ENCODE measurements around the gene PYGB.
"Not testable (repeated sequence)": the region's sequence is repeated elsewhere in the genome, so short reads cannot be mapped to it uniquely, and the experiment has no call there.

The PYGB gene

DNA sequence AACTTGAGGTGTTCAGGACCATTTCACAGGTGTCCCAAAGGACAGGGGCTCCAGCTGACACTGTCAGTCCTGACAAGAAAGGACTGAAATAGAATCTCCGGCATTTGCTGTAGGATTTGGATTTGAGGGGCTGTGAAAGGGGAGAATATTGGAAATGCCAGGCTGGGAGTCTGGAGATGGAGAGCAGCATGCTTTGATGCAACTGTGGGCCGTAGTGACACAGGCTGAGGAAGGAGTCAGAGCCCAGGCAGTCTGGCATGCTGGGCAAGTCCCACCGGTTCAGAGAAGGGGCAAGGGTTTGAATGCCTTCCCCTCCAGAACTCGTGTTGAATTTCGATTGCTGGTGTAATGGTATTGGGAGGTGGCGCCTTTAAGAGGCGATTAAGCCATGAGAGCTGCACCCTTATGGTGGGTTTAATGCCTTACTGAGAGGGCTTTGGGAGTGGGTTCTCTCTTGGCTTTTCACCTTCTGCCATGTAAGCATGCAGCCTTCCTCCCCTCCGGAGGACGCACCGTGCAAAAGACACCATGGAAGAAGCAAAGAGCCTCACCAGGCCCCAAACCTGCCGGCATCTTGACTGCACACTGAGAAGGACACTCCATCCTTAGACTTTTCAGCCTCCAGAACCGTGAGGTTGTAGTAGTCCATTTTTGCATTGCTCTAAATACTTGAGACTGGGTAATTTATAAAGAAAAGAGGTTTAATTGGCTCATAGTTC lies 9.4 kb upstream of the PYGB start:
- Histone ChIP-seq H3K4me3 (ENCODE audit: control insufficient read depth in 1 of 7, extremely low read depth in 1 of 7, insufficient read depth in 4 of 7, low read depth in 2 of 7, low read length in 6 of 7) (no peak overlapping the region), H3K27ac (ENCODE audit: insufficient read depth in 1 of 2, low read depth in 1 of 2, low read length in 2 of 2, poor library complexity in 1 of 2, severe bottlenecking in 2 of 2) (no peak overlapping the region), H3K36me3 (ENCODE audit: control insufficient read depth in 4 of 4, insufficient read depth in 4 of 4, low read length in 3 of 4) (no peaks in the 10 kb centered on the region), H3K4me1 (ENCODE audit: control extremely low read depth in 1 of 4, control insufficient read depth in 4 of 4, insufficient read depth in 4 of 4, low read length in 3 of 4) (no peaks in the 10 kb centered on the region), H3K9me3 (ENCODE audit: control extremely low read depth in 1 of 5, control insufficient read depth in 4 of 5, insufficient read depth in 2 of 5, low read depth in 1 of 5, low read length in 4 of 5) (peaks cover 0 to 1% (median 0%) of the 10 kb centered on the region in 5 experiments), H3K27me3 (replicated peaks in 2 of 5; ENCODE audit: control insufficient read depth in 4 of 5, insufficient read depth in 5 of 5, low read length in 4 of 5) (peaks cover 0 to 8% (median 2%) of the 10 kb centered on the region in 5 experiments)
- POLR2A ChIA-PET, result no interaction called here
- 95% methylated on average over 9 of the region's 12 CpGs for WGBS (ENCODE audit: insufficient coverage)
- CTCF ChIA-PET, result interaction anchor here (1.2 kb wide), 1 partner anchor 8 kb away, joined by 3 read pairs; no protein-coding TSS in a partner anchor
- DNase-seq, result no peak

DNA sequence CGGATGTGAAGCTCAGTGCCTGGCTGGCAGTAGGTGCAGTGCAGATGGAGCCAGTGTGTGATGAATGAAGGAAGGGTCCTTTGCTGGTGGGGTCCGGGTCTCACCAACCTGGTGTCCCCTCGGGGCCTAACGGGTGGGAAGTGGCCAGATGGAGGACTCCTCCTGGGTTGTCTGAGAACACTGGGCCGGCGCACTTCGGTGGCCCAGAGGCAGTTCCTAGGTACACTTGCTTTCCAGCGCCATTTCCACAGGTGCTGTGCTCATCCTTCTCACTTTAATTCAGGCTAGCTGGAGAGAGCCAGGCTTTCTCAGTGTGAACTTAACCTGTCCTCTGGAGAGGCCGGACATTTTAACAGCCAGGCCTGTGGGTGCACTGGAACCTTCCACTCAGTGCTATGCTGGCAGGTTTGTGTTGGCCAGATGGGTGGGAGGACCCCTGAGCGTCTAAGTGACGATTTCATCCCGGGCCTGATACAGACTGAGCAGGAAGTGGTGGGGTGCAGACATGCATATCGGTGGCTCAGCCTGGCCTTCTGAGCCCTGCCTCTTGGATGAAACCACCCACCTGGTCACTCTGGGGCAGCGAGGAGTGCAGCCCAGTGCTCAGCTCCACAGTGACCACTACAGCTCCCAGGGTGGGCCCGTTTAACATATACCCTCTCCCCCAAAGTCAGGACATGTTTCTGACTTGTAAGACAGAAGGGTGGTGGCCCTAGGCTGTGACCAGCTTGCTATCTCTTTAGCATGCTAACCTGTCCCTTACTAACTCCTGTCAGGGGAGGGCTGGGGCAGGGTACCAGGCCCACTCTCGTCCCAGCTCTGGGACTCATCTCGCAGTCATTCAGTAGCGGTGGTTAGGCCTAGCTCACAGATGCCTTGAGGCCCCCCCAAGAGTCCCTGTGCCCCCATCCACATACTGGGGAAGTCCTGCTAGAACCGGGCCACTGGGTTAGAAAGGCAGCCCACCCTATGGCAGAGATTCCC lies 8.2 kb upstream of the PYGB start:
- H3K4me3 ChIP-seq (ENCODE audit: control insufficient read depth in 1 of 7, extremely low read depth in 1 of 7, insufficient read depth in 4 of 7, low read depth in 2 of 7, low read length in 6 of 7), result no peak overlapping the region
- peaks cover 0 to 8% (median 2%) of the 10 kb centered on the region in 5 experiments for H3K27me3 ChIP-seq (replicated peaks in 2 of 5; ENCODE audit: control insufficient read depth in 4 of 5, insufficient read depth in 5 of 5, low read length in 4 of 5)
- peaks cover 0 to 6% (median 0%) of the 10 kb centered on the region in 5 experiments for H3K9me3 ChIP-seq (ENCODE audit: control extremely low read depth in 1 of 5, control insufficient read depth in 4 of 5, insufficient read depth in 2 of 5, low read depth in 1 of 5, low read length in 4 of 5)
- H3K36me3 ChIP-seq (ENCODE audit: control insufficient read depth in 4 of 4, insufficient read depth in 4 of 4, low read length in 3 of 4), result no peaks in the 10 kb centered on the region
- no peak for DNase-seq
- ChIA-PET CTCF (no interaction called here), POLR2A (no interaction called here)
- 95% methylated on average over 14 of the region's 19 CpGs for WGBS (ENCODE audit: insufficient coverage)
- H3K4me1 ChIP-seq (ENCODE audit: control extremely low read depth in 1 of 4, control insufficient read depth in 4 of 4, insufficient read depth in 4 of 4, low read length in 3 of 4), result no peaks in the 10 kb centered on the region
- no peak overlapping the region for H3K27ac ChIP-seq (ENCODE audit: insufficient read depth in 1 of 2, low read depth in 1 of 2, low read length in 2 of 2, poor library complexity in 1 of 2, severe bottlenecking in 2 of 2)

DNA sequence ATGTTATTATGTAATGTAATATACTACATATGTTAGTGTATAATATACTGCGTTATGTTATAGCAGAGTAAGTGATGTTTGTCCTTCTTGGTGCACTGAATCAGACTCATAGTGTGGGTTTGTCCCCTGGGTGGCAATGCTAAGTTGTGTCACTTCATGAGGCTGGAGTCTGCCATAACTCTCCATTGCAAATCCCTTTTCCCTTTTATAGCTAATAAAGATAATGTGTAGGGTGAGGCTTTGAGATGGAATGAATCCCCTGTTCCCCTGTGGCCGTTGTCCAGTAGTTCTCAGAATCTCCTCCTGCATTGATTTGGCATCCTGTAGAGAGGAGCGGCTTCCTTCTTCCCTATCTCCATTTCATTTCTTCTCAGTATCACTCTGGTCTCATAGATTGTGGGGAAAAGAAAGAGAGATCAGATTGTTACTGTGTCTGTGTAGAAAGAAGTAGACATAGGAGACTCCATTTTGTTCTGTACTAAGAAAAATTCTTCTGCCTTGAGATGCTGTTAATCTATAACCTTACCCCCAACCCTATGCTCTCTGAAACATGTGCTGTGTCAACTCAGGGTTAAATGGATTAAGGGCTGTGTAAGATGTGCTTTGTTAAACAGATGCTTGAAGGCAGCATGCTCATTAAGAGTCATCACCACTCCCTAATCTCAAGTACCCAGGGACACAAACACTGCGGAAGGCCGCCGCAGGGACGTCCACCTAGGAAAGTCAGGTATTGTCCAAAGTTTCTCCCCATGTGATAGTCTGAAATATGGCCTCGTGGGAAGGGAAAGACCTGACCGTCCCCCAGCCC lies 6.8 kb upstream of the PYGB start:
- H3K36me3 ChIP-seq (ENCODE audit: control insufficient read depth in 4 of 4, insufficient read depth in 4 of 4, low read length in 3 of 4); H3K9me3 ChIP-seq (ENCODE audit: control extremely low read depth in 1 of 5, control insufficient read depth in 4 of 5, insufficient read depth in 2 of 5, low read depth in 1 of 5, low read length in 4 of 5); H3K27me3 ChIP-seq (replicated peaks in 2 of 5; ENCODE audit: control insufficient read depth in 4 of 5, insufficient read depth in 5 of 5, low read length in 4 of 5); POLR2A ChIA-PET; H3K4me3 ChIP-seq (ENCODE audit: control insufficient read depth in 1 of 7, extremely low read depth in 1 of 7, insufficient read depth in 4 of 7, low read depth in 2 of 7, low read length in 6 of 7); H3K4me1 ChIP-seq (ENCODE audit: control extremely low read depth in 1 of 4, control insufficient read depth in 4 of 4, insufficient read depth in 4 of 4, low read length in 3 of 4); H3K27ac ChIP-seq (ENCODE audit: insufficient read depth in 1 of 2, low read depth in 1 of 2, low read length in 2 of 2, poor library complexity in 1 of 2, severe bottlenecking in 2 of 2); DNase-seq; CTCF ChIA-PET: not testable (repeated sequence)
- WGBS (ENCODE audit: insufficient coverage), result 96% methylated on average over 4 of the region's 9 CpGs

DNA sequence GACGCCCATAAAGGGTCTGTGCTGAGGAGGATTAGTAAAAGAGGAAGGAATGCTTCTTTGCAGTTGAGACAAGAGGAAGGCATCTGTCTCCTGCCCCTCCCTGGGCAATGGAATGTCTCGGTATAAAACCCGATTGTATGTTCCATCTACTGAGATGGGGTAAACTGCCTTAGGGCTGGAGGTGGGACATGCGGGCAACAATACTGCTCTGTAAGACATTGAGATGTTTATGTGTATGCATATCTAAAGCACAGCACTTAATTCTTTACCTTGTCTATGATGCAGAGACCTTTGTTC lies 6.3 kb upstream of the PYGB start:
- H3K4me3 ChIP-seq (ENCODE audit: control insufficient read depth in 1 of 7, extremely low read depth in 1 of 7, insufficient read depth in 4 of 7, low read depth in 2 of 7, low read length in 6 of 7); POLR2A ChIA-PET: not testable (repeated sequence)

GRCh38 chr20:25242231-25242630 lies 5.7 kb upstream of the PYGB start:
- CTCF ChIA-PET, result no interaction called here
- 91% methylated on average over 10 of the region's 10 CpGs for WGBS (ENCODE audit: insufficient coverage)
- Histone ChIP-seq H3K9me3 (ENCODE audit: control extremely low read depth in 1 of 5, control insufficient read depth in 4 of 5, insufficient read depth in 2 of 5, low read depth in 1 of 5, low read length in 4 of 5) (peaks cover 0 to 6% (median 0%) of the 10 kb centered on the region in 5 experiments), H3K4me3 (ENCODE audit: control insufficient read depth in 1 of 7, extremely low read depth in 1 of 7, insufficient read depth in 4 of 7, low read depth in 2 of 7, low read length in 6 of 7) (no peak overlapping the region), H3K27me3 (replicated peaks in 2 of 5; ENCODE audit: control insufficient read depth in 4 of 5, insufficient read depth in 5 of 5, low read length in 4 of 5) (peaks cover 0 to 4% (median 2%) of the 10 kb centered on the region in 5 experiments), H3K27ac (ENCODE audit: insufficient read depth in 1 of 2, low read depth in 1 of 2, low read length in 2 of 2, poor library complexity in 1 of 2, severe bottlenecking in 2 of 2) (no peak overlapping the region), H3K4me1 (ENCODE audit: control extremely low read depth in 1 of 4, control insufficient read depth in 4 of 4, insufficient read depth in 4 of 4, low read length in 3 of 4) (peaks cover 0 to 5% (median 3%) of the 10 kb centered on the region in 4 experiments), H3K36me3 (ENCODE audit: control insufficient read depth in 4 of 4, insufficient read depth in 4 of 4, low read length in 3 of 4) (no peaks in the 10 kb centered on the region)
- no peak for DNase-seq
- POLR2A ChIA-PET, result no interaction called here

More for the DNA sequence above, 6.3 kb upstream of the PYGB start:
- CTCF ChIA-PET; DNase-seq; H3K27me3 ChIP-seq (replicated peaks in 2 of 5; ENCODE audit: control insufficient read depth in 4 of 5, insufficient read depth in 5 of 5, low read length in 4 of 5); H3K27ac ChIP-seq (ENCODE audit: insufficient read depth in 1 of 2, low read depth in 1 of 2, low read length in 2 of 2, poor library complexity in 1 of 2, severe bottlenecking in 2 of 2); H3K9me3 ChIP-seq (ENCODE audit: control extremely low read depth in 1 of 5, control insufficient read depth in 4 of 5, insufficient read depth in 2 of 5, low read depth in 1 of 5, low read length in 4 of 5); H3K4me1 ChIP-seq (ENCODE audit: control extremely low read depth in 1 of 4, control insufficient read depth in 4 of 4, insufficient read depth in 4 of 4, low read length in 3 of 4); H3K36me3 ChIP-seq (ENCODE audit: control insufficient read depth in 4 of 4, insufficient read depth in 4 of 4, low read length in 3 of 4): not testable (repeated sequence)
- no CpG with 5 or more reads among the region's 4 CpGs for whole genome bisulfite sequencing (ENCODE audit: insufficient coverage)

DNA sequence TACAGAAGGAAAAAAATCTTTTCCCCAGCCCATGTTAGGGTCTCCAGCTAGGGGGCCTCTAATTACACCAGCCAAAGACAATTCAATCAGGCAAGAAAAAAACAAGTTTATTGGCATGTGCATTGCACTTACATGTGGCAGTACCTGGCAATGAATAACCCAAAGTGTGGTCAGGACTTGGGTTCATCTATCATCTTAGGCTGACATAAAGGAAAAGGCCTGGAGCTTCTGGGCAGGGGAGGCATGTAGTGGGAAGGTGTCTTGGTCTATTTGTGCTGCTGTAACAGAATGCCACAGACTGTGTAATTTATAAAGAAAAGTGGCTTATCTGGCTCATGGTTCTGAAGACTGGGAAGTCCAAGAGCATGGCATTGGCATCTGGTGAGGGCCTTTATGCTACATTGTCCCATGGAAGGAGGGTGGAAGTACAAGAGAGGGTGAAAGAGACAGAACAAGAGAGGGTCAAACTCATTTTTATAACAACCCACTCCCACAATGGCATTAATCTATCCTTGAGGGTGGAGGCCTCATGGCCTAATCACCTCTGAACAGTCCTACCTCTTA lies 4.4 kb upstream of the PYGB start:
- H3K27ac ChIP-seq (ENCODE audit: insufficient read depth in 1 of 2, low read depth in 1 of 2, low read length in 2 of 2, poor library complexity in 1 of 2, severe bottlenecking in 2 of 2), result no peak overlapping the region

More for the DNA sequence above, 4.4 kb upstream of the PYGB start:
- Histone ChIP-seq H3K27me3 (replicated peaks in 2 of 5; ENCODE audit: control insufficient read depth in 4 of 5, insufficient read depth in 5 of 5, low read length in 4 of 5) (peaks cover 0 to 3% (median 2%) of the 10 kb centered on the region in 5 experiments), H3K9me3 (ENCODE audit: control extremely low read depth in 1 of 5, control insufficient read depth in 4 of 5, insufficient read depth in 2 of 5, low read depth in 1 of 5, low read length in 4 of 5) (peaks cover 0 to 6% (median 0%) of the 10 kb centered on the region in 5 experiments), H3K36me3 (ENCODE audit: control insufficient read depth in 4 of 4, insufficient read depth in 4 of 4, low read length in 3 of 4) (no peaks in the 10 kb centered on the region), H3K4me3 (ENCODE audit: control insufficient read depth in 1 of 7, extremely low read depth in 1 of 7, insufficient read depth in 4 of 7, low read depth in 2 of 7, low read length in 6 of 7) (no peak overlapping the region), H3K4me1 (ENCODE audit: control extremely low read depth in 1 of 4, control insufficient read depth in 4 of 4, insufficient read depth in 4 of 4, low read length in 3 of 4) (peaks cover 0 to 11% (median 7%) of the 10 kb centered on the region in 4 experiments)
- ChIA-PET CTCF (interaction anchor here (1.0 kb wide), 1 partner anchor 16 kb away, joined by 3 read pairs; no protein-coding TSS in a partner anchor), POLR2A (no interaction called here)
- DNase-seq, result no peak
